NCI-H1930 (cell line): ENCODE measurements around the gene XYLB.

Source experiments
- DNase-seq, 2 experiments: peaks; one replicate each; lab custom pipeline; 2025; lab: John Stamatoyannopoulos, UW

Gene XYLB

GRCh38 chr3:38364721-38365400 is 18.3 kb downstream of the XYLB start:
- DNase-seq = no peak

- no peak for DNase-seq
Measured at GRCh38 chr3:38365469-38366062, 19.0 kb downstream of the XYLB start.

- no peak for DNase-seq
Measured at GRCh38 chr3:38366082-38366481, 19.5 kb downstream of the XYLB start.

GRCh38 chr3:38367779-38368178 is 21.2 kb downstream of the XYLB start:
- DNase-seq = no peak

- DNase-seq = no peak
Measured at GRCh38 chr3:38368238-38368637, 21.7 kb downstream of the XYLB start.

- no peak for DNase-seq
Measured at GRCh38 chr3:38369186-38369585, 22.6 kb downstream of the XYLB start.

- no peak for DNase-seq
Measured at GRCh38 chr3:38370149-38370548, 23.6 kb downstream of the XYLB start.

- no peak for DNase-seq
Measured at GRCh38 chr3:38370861-38371260, 24.3 kb downstream of the XYLB start.

GRCh38 chr3:38371541-38372213 is 25.1 kb downstream of the XYLB start:
- DNase-seq = no peak

- DNase-seq = no peak
Measured at GRCh38 chr3:38372214-38372601, 25.6 kb downstream of the XYLB start.

GRCh38 chr3:38374221-38374620 is 27.6 kb downstream of the XYLB start:
- no peak for DNase-seq

GRCh38 chr3:38375072-38375471 is 28.5 kb downstream of the XYLB start:
- DNase-seq = no peak

- DNase-seq = no peak
Measured at GRCh38 chr3:38375488-38376097, 29.0 kb downstream of the XYLB start.

GRCh38 chr3:38376098-38376816 is 29.7 kb downstream of the XYLB start:
- no peak for DNase-seq

- no peak for DNase-seq
Measured at GRCh38 chr3:38379201-38379770, 32.7 kb downstream of the XYLB start.

GRCh38 chr3:38382506-38383080 is 36.0 kb downstream of the XYLB start:
- DNase-seq = no peak

- no peak for DNase-seq
Measured at GRCh38 chr3:38383156-38383875, 36.7 kb downstream of the XYLB start.

GRCh38 chr3:38386992-38387750 is 40.6 kb downstream of the XYLB start:
- no peak for DNase-seq

GRCh38 chr3:38387862-38388261 is 41.3 kb downstream of the XYLB start:
- DNase-seq = no peak

GRCh38 chr3:38392604-38393163 is 46.1 kb downstream of the XYLB start:
- no peak for DNase-seq
